Lower leg skin (tissue), 3 donors: ENCODE data around the gene BZW2.

Experiments
- CTCF ChIP-seq, 3 donors: fragments of 450-650 bp; IDR thresholded peaks; one replicate each; pipeline ENCODE4 v1.5.1; 2016; ENCODE audit warnings: antibody characterized with exemption in 3 of 3, mild to moderate bottlenecking in 3 of 3, moderate library complexity in 2 of 3
- POLR2A ChIP-seq, 2 donors: fragments of 450-650 bp; IDR thresholded peaks; one replicate each; pipeline ENCODE4 v1.6.1; 2016 to 2017; ENCODE audit warnings: antibody characterized with exemption in 2 of 2, mild to moderate bottlenecking in 1 of 2, moderate library complexity in 1 of 2

GRCh38 chr7:16638282-16639280 lies 7.4 kb upstream of the BZW2 start:
- TF ChIP-seq CTCF (IDR thresholded peaks at IDR 0.05) (no peak), POLR2A (IDR thresholded peaks at IDR 0.05) (no peak)
